GM12892 (cell line): ENCODE measurements around the gene GADD45G.

Experiments
- POLR2A ChIP-seq: IDR thresholded peaks from 2 replicates; pipeline ENCODE4 v1.6.1; 2011; ENCODE audit warnings: low read depth, low read length, control low read depth
- POLR2AphosphoS5 ChIP-seq: IDR thresholded peaks from 2 replicates; pipeline ENCODE4 v1.6.1; 2011; ENCODE audit warnings: low read depth, low read length, control low read depth
- TAF1 ChIP-seq: IDR thresholded peaks from 2 replicates; pipeline ENCODE4 v1.6.1; 2011; ENCODE audit warnings: low read depth, mild to moderate bottlenecking, control low read depth, low read length, borderline replicate concordance

DNA sequence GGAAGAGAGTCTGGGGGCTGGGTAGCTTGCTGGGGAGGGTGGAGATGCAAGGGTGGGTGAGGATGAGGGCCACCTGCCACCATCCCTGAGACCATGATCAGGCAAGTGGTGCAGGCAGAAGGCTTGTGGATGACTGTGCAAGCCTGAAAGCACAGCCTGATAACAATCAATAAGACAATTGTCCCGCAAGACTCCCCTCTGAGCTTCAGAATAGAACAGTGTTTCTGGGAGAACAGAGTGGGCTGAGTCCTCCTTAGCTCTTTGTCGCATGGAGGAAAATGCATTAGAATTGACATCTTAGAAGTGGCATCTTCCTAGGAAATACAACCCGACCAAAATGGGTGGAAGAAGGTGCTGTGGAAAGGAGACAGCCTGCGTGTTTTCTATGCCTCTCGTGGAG lies 6.6 kb downstream of the GADD45G start:
- TF ChIP-seq POLR2AphosphoS5 (no peak), POLR2A (no peak), TAF1 (no peak)
